HG02943 (cell line): Measurements from ENCODE around the gene REEP5.
"Not testable (repeated sequence)": the region's sequence is repeated elsewhere in the genome, so short reads cannot be mapped to it uniquely, and the experiment has no call there.

Source experiments
- ATAC-seq: cut with Tn5 transposase; IDR thresholded peaks from one replicate; pipeline ENCODE4 v1.9.1; 2021; ENCODE audit warnings: mild to moderate bottlenecking, low read depth, moderate library complexity; ENCODE audit not compliant: unreplicated experiment

The REEP5 gene

DNA sequence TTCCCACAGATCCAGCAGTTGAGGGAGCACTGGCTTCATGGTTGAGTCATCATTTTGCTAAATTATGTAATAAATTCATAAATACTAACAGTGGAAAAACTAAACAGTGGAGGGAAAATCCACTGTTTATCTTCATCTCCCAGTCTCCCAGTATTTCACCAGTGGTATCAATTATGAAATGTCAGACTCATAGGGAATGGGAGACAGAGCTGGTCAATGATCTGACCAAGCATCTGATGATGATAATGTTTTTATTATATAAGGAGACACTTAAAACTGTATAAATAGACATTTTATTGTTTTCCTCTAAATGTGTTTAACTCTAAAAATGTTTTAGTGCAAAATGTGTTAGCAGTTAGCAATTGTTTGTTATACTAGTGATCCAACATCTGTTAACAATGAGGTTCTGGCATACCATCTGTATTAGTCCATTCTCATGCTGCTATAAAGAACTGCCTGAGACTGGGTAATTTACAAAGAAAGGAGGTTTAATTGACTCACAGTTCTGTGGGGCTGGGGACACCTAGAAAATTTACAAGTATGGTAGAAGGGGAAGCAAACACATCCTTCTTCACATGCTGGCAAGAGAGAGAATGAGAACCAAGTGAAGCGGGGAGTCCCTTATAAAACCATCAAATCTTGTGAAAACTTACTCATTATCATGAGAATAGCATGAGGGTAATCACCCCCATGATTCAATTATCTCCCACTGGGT is 11.8 kb upstream of the REEP5 start:
- no peak for ATAC-seq

DNA sequence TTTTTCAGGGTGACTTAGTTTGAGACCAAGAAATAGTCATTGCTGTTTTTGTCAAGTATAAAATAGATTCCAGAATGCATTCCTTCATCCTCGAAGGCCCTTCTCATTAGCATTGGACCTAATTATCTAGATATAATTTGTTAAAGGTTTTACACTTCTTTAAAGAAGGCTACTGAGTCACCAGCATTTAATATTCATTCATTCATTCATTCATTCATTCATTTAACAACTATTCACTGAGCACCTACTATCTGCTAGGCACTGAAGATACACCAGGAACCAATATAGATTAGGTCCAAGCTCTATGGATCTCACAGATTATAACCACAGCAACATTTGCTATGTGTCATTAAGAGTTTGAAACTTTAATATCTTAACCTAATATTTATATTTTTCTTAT is 11.1 kb upstream of the REEP5 start:
- ATAC-seq, result no peak

DNA sequence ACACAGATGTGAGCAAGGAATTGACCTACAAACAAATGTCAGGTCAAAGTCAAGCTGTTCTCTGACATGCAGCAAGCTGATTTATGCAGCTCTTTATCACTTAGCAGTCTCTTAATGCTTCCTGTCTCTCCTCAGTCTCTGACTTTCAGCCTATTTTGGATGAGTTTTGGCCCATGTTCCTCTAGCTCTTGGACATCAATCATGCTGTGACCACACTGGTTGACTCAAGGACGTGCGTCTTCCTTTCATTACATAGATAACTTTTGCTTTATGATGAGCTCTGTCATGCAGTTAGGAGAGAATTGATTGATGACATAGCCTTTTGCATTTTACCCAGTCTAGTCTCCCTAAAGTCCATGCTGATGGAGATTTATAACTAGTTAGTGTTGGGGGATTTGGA is 9.4 kb upstream of the REEP5 start:
- no peak for ATAC-seq

DNA sequence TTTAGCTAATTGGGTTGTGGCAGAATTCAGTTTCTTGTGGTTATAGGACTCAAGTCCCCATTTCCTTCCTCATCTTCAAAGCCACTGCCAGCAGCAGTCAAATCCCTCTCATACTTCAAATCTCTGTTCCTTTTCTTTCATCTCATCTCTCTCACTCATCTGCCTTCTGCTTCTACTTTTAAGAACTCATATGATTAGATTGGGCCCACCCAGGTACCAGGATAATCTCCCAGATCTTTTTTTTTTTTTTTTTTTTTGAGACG is 8.0 kb upstream of the REEP5 start:
- no peak for ATAC-seq

DNA sequence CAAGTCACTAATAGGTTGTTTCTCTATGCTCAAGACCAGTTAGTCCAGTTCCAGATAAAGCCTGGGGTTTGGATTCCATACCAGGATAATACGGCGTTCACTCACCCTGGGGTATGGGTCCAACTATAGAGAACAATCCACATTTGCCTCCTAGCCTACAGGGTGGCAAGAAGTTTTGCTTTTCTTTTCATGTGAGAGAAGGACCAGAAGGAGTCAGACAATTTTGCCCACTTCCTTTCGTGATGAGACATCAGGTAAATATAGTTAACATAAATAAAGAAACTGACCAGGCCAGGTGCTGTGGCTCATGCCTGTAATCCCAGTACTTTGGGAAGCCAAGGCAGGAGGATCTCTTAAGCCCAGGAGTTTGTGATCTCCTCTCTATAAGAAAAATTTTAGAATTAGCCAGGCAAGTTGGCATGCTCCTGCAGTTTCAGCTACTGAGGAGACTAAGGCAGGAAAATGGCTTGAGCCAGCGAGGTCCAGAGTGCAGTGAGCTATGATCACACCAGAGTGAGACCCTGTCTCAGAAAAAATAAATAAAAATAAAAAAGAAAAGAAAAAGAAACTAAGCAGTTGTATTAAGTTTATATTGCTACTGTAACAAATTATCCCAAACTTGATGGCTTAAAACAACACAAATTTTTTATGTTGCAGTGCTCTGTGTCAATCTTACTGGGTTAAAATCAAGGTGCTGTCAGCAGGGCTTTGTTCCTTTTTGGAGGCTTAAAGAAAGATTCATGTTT is 7.5 kb upstream of the REEP5 start:
- peak; percentile 73 for ATAC-seq

DNA sequence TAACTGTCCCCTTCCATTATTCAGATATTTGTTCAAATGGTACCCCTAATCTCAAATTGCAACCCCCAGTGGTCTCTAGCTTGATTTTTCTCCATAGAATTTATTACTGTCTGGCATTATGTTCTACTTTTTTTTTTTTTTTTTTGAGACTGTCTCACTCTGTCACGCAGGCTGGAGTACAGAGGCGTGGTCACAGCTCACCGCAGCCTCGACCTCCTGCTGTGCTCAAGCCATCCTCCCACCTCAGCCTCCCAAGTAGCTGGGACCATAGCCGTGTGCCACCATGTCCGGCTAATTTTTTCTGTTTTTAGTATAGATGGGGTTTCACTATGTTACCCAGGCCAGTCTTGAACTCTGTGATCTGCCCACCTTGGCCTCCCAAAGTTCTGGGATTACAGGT is 2.0 kb upstream of the REEP5 start:
- ATAC-seq, result no peak

DNA sequence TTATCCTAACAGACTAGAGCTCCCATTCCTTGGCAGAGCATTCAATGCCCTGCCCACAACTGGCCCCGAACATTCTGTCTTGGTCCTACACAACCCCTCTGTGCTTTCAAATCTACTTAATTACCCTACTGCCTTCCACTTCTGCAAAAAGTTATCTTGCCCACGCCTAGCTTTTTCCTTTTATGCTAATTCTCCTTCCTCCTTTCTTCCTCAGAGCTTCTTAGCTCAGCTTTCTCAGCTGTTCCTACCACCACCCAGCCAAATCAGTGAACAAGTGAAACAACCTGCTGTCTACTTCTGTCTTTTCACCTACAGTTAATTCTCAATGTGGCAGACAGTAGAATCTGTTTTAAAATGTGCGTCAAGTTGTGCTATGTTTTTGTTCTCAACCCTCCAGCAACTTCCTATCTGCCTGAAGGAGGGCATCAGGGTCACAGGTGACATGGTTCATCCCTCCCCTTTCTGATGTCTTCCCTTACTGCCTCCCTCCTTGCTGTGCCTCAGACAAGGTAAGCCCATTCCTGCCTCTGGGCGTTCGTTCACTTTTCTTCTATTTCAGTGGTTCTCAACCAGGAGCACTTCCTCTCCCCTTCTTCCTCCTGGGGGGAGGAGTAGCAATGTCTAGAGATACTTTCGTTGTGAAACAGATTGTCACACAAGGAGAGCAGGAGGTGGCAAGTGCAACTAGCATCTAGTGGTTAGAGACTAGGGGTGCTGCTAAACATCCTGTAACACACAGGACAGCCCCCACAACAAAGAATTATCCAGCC is 1.3 kb upstream of the REEP5 start:
- peak; percentile 44 for ATAC-seq

DNA sequence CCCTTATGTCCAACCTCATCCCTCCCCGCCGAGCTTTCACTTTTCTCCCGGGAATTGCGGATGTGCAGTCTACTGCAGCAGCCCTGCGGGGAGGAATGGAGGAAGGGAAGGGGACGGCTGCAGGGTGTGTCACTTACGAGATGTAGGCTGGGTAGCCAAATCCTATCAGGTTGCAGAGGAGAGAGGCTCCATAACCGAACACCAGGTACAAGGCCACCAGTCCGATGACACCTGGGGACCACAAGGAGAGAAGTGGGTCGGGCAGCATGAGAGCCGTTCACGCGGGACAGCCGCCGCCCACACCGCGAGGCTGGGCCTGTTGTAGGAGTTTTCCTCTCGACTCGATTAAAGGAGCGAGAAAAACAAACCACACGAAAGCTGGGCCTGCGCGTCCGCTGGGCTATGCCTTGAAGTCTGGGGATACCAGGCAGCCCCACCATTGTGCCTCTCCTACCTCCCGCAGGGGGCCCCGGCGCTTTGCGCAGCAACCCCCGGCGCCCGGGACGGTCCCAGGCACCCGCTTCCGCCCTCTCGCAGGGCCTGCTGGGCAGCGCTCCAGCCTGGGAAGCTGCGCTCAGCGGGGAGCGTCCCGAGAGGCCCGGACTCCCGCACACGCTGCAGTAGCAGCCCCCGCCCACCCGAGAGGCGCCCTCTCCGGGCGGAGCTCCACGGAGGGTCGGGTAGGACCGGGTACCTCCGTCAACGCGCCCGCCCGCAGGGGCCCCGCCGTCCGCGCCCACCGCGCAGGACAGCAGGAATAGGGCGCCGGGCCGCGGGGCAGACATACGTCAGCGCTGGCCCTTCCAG is 798 bp downstream of the REEP5 start:
- peak; percentile 27 for ATAC-seq

DNA sequence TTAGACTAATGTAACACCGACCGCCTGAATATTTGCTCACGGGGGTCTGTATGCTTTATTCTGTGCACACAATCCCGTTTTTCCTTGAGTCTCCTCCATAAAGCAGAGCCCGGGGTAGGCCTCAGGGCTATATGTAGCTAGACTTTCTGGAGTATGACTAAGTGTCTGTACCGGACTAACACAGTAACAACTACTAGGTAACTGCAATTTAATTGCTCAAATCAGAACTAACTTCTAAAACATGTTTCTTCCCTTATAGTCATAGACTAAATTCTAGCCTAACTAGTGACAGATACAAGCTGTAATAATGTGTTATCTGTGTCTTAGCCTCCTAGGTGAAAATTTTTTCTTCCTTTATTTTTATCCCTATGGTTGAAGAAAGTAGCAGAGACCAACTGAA is 2.1 kb downstream of the REEP5 start:
- ATAC-seq, result no peak

DNA sequence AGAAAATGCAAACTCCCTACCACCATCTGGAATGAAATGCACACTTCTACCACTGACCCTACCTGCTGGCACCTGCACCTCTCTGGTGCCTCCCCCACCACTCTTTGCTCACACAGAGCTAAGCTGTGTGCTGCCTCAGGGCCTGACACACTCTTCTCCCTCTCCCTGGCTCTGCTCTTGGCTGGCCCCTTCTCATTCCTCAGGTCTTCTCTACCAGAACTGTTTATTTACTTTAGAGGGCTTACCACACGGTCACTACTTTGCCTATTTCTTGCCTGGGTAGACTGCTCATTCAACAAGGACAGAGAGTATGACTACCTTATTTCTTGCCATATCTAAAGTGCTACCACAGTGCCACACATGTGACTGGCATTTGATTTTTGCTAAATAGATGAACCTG is 3.3 kb downstream of the REEP5 start:
- no peak for ATAC-seq

DNA sequence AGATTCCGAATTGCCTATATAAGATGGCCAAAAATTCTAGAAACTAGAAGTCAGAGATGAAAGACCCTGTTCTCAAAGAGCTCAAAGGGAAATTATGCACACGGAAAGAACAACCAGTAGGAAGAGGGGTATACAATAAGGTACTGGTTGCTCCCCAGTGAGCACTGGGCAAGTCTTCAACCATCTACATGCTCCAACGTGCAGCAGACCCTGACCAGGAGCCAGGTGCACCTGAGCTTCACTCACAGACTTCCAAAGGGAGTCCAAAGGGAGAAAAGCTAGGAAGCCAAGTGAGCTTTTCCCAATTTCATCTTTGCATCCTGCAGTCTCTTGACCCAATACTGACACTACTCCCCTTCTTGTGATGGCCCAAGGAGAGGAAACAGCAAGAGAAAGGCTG is 3.9 kb downstream of the REEP5 start:
- no peak for ATAC-seq

DNA sequence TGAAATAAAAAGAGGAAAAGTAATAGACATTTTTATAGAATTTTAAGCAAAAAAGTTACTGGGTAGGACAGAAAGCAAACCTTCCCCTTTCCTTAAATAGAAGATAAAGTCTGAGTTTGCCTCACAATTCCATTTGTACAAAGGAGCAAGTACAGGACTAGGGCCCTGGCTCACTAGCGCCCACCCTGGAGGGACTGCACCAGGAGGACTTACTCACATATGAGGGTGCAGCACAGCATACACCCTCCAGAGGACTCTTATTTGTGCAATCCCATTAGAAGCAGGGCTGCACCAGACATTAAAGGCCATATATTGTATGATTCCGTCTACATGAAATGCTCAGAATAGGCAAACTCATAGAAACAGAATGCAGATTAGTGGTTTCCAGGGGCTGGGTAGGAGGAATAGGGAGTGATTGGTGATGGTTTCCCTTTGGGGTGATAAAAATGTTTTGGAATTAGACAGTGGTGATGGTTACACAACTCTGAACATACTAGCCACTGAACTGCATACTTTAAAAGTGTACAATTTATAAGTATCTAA is 4.5 kb downstream of the REEP5 start:
- ATAC-seq, result no peak

DNA sequence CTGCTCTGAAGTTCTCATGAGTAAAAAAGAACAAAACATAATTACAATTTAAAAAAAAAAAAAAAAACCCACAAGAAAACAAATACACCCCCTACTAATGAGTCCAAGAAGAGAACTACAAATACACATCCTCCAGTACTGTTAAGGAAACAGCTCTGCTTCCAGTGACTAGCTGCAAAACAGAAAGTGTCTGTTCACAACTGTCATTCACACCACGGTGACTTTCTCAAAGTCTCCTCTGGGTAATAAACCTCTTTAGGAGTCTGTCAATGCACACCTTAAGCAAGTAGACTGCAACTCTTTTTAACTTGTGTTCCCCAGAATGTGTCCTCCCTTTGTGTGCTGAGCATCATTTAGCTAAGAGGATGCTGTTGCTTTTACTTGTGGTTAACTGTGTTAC is 6.2 kb downstream of the REEP5 start:
- no peak for ATAC-seq

DNA sequence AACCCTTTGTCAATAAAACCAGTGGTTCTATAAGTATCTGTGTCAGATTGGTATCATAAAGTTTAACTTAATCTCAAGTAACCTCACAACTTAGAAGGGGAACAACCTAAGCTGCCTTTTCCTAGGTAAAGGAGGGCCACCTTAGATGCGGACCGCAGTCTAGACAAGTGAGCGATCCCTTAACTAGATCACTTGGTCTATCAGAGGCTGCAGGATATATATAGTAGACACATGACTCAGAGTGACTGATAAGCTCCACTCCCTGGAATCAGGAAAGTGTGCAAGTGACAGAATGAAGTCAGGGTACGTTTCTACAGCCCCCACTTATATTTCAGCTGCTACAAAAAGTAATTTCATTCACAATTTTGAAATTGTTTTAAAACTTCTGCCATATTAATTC is 7.4 kb downstream of the REEP5 start:
- no peak for ATAC-seq

DNA sequence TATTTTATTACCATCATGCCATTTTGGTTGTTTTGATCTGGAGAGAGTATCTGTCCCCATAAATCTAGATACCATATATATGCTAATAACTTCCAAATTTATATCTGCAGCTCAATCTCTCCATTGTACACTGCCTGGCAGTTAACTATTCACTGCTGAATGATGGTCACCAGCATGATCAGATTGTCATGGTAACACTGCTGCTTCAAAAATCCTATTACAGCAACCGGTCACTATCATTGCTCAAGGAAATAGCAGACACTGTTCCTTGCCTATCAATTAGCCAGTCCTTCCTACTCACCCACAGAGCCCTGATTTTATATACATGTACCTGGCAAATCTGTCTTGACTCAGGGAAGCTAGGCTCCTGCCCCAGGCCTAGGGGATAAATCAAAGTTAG is 11.5 kb downstream of the REEP5 start:
- no peak for ATAC-seq

DNA sequence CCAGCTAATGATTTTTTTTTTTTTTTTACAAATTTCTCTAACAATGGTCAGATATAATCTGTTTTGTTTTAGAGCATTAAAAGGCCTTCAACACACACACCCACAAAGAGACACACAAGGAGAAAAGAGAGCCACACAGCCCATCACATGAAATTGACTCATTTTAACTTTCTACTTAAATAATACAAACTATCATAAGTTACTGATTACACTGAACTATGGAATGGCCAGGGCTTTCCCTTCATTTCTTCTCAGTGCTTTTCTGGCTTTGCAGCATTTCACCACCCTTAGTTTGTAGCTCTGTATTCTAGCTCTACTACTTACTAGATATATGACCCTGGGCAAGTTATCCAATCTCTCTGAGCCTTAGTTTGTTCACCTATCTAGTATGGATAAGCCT is 13.2 kb downstream of the REEP5 start:
- no peak for ATAC-seq

DNA sequence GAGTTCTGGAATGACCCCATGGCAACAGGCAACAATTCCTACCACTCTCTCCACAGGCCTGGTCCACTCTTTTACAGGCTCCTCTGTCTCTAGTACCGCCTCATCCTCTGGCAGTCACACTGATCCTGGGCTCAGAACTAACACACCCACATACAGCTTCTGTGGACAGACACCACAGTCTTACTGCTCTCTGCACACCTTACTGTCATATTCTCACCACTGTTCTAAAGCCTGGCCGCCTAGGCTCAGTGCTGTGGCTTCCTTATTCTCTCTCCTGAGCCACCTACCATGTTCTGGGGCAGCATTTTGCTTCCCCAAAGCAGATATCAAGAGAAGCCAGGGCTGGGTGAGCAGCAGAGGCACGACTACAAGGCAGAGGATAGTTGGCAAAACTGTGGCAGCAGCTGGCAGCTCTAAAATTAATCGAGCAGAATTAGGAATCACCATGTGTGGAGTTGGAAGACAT is 14.8 kb downstream of the REEP5 start:
- no peak for ATAC-seq

DNA sequence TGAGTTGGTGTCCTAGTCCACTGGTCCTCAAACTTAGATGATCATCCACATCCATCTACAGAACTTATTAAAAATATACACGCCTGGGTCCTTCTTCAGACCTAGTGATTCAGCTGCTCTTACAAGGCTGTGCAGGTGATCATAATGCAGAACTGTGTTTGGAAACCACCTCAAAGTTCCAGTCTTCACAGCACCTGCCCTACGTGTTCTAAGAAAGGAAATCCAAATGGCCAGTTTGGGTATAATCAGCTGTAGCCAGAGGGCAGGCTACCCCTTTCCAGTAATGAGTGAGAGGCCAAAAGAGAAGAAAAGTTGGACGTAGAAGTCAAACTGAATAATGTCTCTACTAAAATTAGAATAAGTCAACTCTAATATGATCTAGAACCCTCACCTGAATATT is 15.4 kb downstream of the REEP5 start:
- no peak for ATAC-seq

DNA sequence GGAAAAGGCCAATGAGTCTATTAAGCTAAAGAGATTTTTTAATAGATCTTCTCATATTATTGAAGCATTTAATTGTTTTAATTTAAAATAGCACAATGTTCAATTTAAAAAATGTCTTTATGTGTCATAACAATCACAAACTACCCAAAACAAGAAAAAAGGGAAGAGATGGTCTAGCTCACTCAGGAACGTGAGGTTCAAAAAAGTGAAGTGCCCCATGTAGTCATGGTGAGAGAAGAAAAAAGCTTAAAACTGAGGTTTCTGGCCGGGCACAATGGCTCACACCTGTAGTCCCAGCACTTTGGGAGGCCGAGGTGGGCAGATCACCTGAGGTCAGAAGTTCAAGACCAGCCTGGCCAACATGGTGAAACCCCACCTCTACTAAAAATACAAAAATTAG is 17.0 kb downstream of the REEP5 start:
- ATAC-seq, result not testable (repeated sequence)

DNA sequence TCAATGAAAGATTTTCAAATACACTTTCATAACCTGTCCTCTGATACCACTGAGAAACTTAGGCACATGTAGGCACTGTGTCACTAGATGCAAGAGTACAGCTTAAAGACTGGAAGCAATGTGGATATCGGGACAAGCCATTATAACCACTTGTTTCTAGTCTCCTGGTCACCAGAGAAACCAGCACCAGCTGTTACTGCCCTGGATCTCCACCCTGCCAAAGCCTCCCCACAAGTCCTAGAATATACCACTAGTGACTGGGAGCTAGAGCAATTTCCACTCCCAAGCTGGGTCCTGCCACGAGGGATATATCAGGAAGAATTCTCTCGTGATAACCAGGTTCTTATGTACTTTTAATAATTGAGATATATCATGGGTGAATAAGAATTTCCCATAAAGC is 19.5 kb downstream of the REEP5 start:
- ATAC-seq, result no peak

DNA sequence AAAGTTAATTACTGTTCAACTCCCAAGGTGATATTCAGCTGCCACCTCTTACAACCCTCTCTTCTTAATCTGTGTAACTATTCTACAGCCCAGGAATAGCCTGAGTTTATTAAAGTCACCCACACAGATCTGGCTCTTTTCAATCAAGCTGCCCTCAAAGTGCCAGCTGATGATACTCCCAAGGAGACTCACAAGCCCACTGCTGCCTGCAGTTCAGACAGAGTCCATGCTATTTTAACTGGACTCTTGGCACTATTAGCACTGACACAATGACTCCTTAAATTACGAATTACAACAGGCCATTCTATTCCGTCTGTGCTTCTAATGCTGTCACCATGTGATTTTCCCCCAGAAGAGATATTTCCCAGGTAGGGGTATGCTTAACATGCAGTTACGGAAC is 26.3 kb downstream of the REEP5 start:
- no peak for ATAC-seq
